Transverse colon (tissue), 4 donors: ENCODE data around the gene CLASP2. TPM values are rescaled to one million over a fixed set of nuclear protein-coding genes. Genes with fewer than 3 reads are reported as not detected.
"Not testable (repeated sequence)": the region's sequence is repeated elsewhere in the genome, so short reads cannot be mapped to it uniquely, and the experiment has no call there.

Source experiments
- DNase-seq: peaks from one replicate; pipeline ENCODE4 v3.0.0-alpha.2; 2019
- H3K27ac ChIP-seq, 4 donors: fragments of 200-600 bp; sonication (generic); 2 replicates each; pipeline ENCODE4 v1.5.1; 2016 to 2018; ENCODE audit warnings: inconsistent platforms in 4 of 4
- H3K27me3 ChIP-seq: fragments of 200-600 bp; sonication (generic); 2 replicates; pipeline ENCODE4 v1.5.1; 2017; ENCODE audit warnings: inconsistent platforms
- H3K36me3 ChIP-seq, 4 donors: fragments of 200-600 bp; sonication (generic); 2 replicates each; pipeline ENCODE4 v1.5.1; 2017 to 2019; ENCODE audit warnings: inconsistent platforms in 4 of 4
- H3K4me1 ChIP-seq, 4 donors: fragments of 200-600 bp; sonication (generic); 2 replicates each; pipeline ENCODE4 v1.5.1; 2017 to 2020; ENCODE audit warnings: inconsistent platforms in 4 of 4
- H3K4me3 ChIP-seq, 4 donors: fragments of 200-600 bp; sonication (generic); 1 replicate in 1 of 4; 2 replicates in 3 of 4; pipeline versions ENCODE4 v1.5.1 to v1.6.1; 2017 to 2019; ENCODE audit warnings: inconsistent platforms in 4 of 4
- H3K9me3 ChIP-seq, 2 donors: fragments of 200-600 bp; sonication (generic); 2 replicates each; pipeline ENCODE4 v1.5.1; 2017 to 2019; ENCODE audit warnings: inconsistent platforms in 2 of 2
- CTCF ChIP-seq, 5 experiments: fragments of 200-600 bp in 3 of 5; fragments of 450-650 bp in 2 of 5; sonication (generic) in 3 of 5; IDR thresholded peaks; 1 replicate in 2 of 5; 2 replicates in 3 of 5; pipeline ENCODE4 v1.5.1; 2016 to 2017; ENCODE audit warnings: antibody characterized with exemption in 5 of 5, inconsistent platforms in 3 of 5, mild to moderate bottlenecking in 2 of 5, moderate library complexity in 1 of 5
- EP300 ChIP-seq: sonication (generic); formaldehyde crosslinking; IDR thresholded peaks from one replicate; pipeline ENCODE4 v1.6.1; 2017; ENCODE audit warnings: antibody characterized with exemption, low read depth
- POLR2A ChIP-seq: fragments of 450-650 bp; IDR thresholded peaks from one replicate; pipeline ENCODE4 v1.6.1; 2016; ENCODE audit warnings: antibody characterized with exemption, mild to moderate bottlenecking, moderate library complexity
- POLR2AphosphoS5 ChIP-seq, 3 donors: sonication (generic); formaldehyde crosslinking; IDR thresholded peaks; one replicate each; pipeline ENCODE4 v1.6.1; 2016; ENCODE audit warnings: antibody characterized with exemption in 3 of 3
- WGBS, 2 donors: methylation state at CpG; one replicate each; pipeline ENCODE4 v1.1.5; 2018; ENCODE audit warnings: low coverage in 1 of 2; 5-methylcytosine and 5-hydroxymethylcytosine counted together
- in situ Hi-C, 4 donors: fragments of 200-750 bp; cut with MboI; loops; one replicate each; pipeline versions ENCODE4 v1.15.0 to v1.15.1; 2017; ENCODE audit warnings: low sequenced_read_pairs in 3 of 4, low pct_ligation_motif_present in 1 of 4, low pct_unique_long_range_greater_than_20kb in 1 of 4
- intact Hi-C: fragments of 100-400 bp; cut with DNase I; formaldehyde crosslinking; loops from one replicate; pipeline ENCODE4 v1.15.1; 2023; ENCODE audit warnings: low total_unique reads
- total RNA-seq, 4 donors: library from RNA; depleted of rRNA; stranded (reverse); fragments of >200 nt; gene quantifications; one replicate each; pipeline ENCODE4 v1.1.0, GENCODE V29; 2016

CLASP2 gene
- total RNA-seq: 100 to 1,000 TPM in 1 of 4 donors, 10 to 100 TPM in 3; 50.0 to 119 (median 56.6) TPM

DNA sequence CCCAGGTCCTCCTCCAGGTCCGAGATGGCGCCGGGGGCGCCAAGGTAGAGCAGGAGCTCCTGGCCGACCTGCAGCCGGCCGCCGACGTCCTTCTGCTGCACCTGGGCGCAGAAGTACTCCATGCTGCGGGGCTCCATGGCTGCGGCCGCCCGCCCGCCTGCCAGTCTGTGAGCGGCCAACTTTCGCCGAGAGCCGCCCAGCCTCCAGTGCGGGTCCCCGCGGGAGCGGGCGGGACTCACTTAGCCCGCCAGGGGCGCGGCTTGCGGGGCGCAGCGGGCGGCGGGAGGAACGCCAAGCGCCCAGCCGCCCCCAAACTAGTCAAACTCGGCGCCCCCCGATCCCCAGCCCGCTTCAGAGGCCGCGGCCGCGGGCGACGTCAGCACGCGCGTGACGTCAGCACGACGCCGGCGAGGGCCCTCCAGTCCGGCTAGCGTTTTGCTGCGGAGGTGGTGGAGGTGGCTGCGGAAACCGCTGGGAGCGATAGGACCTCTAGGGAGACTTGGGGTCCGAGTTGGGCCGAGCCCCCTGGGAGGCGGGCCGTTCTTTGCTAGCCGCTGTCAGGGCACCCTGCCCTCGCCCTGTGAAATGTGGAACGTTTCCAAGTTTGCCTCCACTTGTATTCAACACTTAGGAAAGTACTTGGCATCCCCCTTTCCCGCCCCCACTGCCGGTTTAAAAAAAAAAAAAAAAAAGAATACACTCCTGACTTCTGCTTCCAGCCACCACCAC, at the start of gene CLASP2:
TSS of gene CLASP2 (minus strand) at position 389 of the 729 bp plus-strand sequence. CDS start at position 137, 252 bp downstream.
- intact Hi-C loops: loop anchor here (10.0 kb wide), 1 partner anchor 53 kb away; no protein-coding TSS in a partner anchor
- WGBS, 2 donors: 0% methylated on average over 2 to 20 of the region's 68 CpGs

GRCh38 chr3:33758864-33759263, 40.8 kb upstream of the CLASP2 start:
- TF ChIP-seq EP300: no peak
- TF ChIP-seq POLR2A: no peak
- TF ChIP-seq POLR2AphosphoS5 (IDR thresholded peaks at IDR 0.05): no peak
- no peak for TF ChIP-seq CTCF (IDR thresholded peaks at IDR 0.05)

More for the DNA sequence above, at the start of gene CLASP2:
- DNase-seq: peak; percentile 91
- no peaks in the 10 kb centered on the region for H3K36me3 ChIP-seq
- H3K27me3 ChIP-seq: no peaks in the 10 kb centered on the region
- peaks cover 0 to 14% (median 12%) of the 10 kb centered on the region in 4 donors for H3K4me1 ChIP-seq
- no peaks in the 10 kb centered on the region for H3K9me3 ChIP-seq
- H3K4me3 ChIP-seq: peak within 1 kb of the TSS; percentile 53 to 95 (median 84)
- in situ Hi-C loops: loop anchor here in 1 of 4 donors (10.0 kb wide), 1 partner anchor 67 kb away; no protein-coding TSS in a partner anchor
- H3K27ac ChIP-seq: peak within 1 kb of the TSS; percentile 94 to 99 (median 99)
- TF ChIP-seq EP300 (no peak), POLR2AphosphoS5 (IDR thresholded peaks at IDR 0.05) (peak; percentile 77 to 81 (median 79)), POLR2A (peak; percentile 74), CTCF (IDR thresholded peaks at IDR 0.05) (peak in 2 of 5 experiments; percentile 10 to 15)

DNA sequence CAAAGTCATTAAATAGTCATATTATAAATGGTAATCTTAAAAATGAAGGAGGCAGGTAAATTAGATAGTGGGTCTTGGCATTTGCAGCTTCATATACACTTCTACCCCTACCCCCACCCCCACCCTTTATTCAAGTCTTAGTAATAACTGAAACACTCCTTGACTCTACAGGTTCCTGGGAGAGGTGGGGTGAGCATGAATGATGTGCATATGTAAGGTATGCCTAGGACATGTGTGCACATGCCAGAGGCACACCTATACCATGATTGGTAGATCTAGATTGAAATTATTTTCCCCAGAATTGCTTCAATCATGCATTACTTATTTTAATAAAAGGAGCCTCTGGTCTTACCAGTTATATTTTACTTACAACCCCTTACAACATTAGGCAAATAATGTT, 40.2 kb upstream of the CLASP2 start:
- Histone ChIP-seq H3K27ac (no peak overlapping the region), H3K4me1 (no peaks in the 10 kb centered on the region), H3K27me3 (no peaks in the 10 kb centered on the region), H3K4me3 (no peak overlapping the region), H3K9me3 (peaks cover 6 to 10% of the 10 kb centered on the region in 2 donors), H3K36me3 (no peaks in the 10 kb centered on the region)
- in situ Hi-C loops (no loop called here), intact Hi-C loops (no loop called here)
- no peak for TF ChIP-seq CTCF (IDR thresholded peaks at IDR 0.05)
- TF ChIP-seq EP300: no peak
- TF ChIP-seq POLR2AphosphoS5 (IDR thresholded peaks at IDR 0.05): no peak
- TF ChIP-seq POLR2A: no peak
- DNase-seq: no peak

More at GRCh38 chr3:33758864-33759263, 40.8 kb upstream of the CLASP2 start:
- no peaks in the 10 kb centered on the region for H3K27me3 ChIP-seq
- no peak for DNase-seq
- no peaks in the 10 kb centered on the region for H3K36me3 ChIP-seq
- H3K4me3 ChIP-seq: no peak overlapping the region
- no peaks in the 10 kb centered on the region for H3K4me1 ChIP-seq
- H3K27ac ChIP-seq: no peak overlapping the region
- H3K9me3 ChIP-seq: peaks cover 6 to 9% of the 10 kb centered on the region in 2 donors
- intact Hi-C loops: no loop called here
- in situ Hi-C loops: no loop called here
- 45 to 50% methylated on average over 1 to 2 of the region's 2 CpGs for WGBS, 2 donors

DNA sequence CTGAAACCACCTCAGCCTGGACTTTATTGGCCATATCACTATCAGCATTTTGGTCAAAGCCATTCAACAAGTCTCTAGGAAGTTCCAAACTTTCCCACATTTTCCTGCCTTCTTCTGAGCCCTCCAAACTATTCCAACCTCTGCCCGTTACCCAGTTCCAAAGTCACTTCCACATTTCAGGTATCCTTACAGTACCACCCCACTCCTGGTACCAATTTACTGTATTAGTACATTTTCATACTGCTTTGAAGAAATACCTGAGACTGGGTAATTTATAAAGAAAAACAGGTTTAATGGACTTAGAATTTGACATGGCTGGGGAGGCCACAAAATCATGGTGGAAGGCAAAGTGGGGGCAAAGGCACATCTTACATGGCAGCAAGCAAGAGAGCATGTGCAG, 36.3 kb upstream of the CLASP2 start:
- H3K27me3 ChIP-seq, in situ Hi-C loops, H3K4me3 ChIP-seq, H3K9me3 ChIP-seq, intact Hi-C loops, H3K36me3 ChIP-seq, H3K4me1 ChIP-seq, H3K27ac ChIP-seq, DNase-seq: not testable (repeated sequence)
- 93 to 100% methylated on average over 1 of the region's 1 CpG for WGBS, 2 donors
